HG03558 (cell line): Measurements from ENCODE around the gene CDK3.
A peak's percentile ranks its signal among the peaks of the same experiment; 100 is the strongest.
"Not testable (repeated sequence)": the region's sequence is repeated elsewhere in the genome, so short reads cannot be mapped to it uniquely, and the experiment has no call there.

Experiments used
- ATAC-seq: cut with Tn5 transposase; IDR thresholded peaks from one replicate; pipeline ENCODE4 v1.9.1; 2021; ENCODE audit warnings: moderate number of reproducible peaks; ENCODE audit not compliant: unreplicated experiment; ENCODE audit errors: extremely low read depth

The CDK3 gene

GRCh38 chr17:76000755-76001521, at the start of gene CDK3:
Gene CDK3, plus strand, starts transcription at chr17:76000855. Its CDS starts 571 bp downstream, at chr17:76001426.
- ATAC-seq: no peak

DNA sequence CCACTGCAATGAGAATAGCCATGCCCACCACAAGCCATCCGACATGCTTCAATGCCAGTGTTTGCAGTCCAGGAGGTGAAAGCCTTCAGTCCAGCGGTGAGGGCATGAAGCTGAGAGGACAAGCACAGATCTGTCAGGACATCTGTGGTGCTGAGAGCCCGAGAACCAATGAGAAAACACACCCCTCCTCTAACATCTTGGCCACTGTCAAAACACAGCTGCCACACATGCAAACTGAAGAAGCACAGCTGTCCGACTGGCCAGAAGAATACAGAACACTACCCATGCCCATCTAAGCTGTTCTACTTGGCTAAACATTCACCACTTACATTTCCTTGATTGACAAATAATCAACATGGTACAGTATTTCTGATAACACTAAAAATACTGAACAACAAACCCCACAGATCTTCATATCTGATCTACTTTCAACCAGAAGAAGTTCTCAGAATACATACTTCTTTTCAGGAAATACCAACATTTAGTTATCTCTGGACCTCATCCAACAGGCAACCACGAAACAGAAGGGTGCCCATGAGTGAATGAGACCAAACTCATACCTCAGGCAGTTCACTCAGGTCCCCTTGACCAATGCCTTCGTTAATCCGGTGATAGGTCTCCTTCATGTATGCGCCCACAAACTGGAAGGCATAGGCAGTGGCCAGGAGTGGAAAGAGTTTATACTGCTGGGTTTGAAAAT, 49.6 kb upstream of the CDK3 start:
- no peak for ATAC-seq

DNA sequence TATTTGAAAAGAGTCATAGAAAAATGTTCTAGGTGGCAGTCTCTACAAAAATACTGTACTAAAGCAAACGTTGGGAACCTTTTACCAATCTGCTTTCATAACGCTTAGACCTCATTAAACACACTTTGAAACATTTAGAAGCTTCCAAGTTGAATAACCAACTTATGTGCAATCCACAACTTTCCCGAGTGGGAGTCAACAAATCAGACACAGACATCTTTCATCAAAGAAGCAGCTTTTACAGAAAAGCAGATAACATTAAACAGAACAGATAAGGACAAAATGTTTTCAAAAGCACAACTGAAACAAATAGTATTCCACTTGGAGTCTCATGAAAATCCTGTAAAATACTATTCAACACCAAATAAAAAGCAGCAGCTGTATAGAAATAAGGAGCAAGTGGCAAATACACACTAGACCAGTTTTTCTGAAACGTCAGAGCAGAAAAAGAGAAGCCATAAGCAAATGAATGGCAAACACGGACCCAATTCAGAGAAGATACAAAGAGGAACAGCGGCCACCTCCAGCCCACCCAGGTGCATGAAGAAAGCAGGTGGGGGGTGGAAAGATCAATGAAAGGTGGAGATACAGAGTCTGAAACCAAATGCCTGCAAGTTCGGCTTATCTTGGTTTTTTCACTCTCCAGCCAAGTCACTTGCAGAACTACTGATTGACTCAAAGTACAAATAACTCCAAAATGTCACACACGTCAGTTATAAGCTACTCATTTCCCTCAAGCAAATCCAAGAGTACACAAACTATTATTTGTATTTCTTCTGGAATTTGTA, 41.4 kb upstream of the CDK3 start:
- no peak for ATAC-seq

- ATAC-seq: no peak
Observed at GRCh38 chr17:75959839-75960511, 40.7 kb upstream of the CDK3 start.

DNA sequence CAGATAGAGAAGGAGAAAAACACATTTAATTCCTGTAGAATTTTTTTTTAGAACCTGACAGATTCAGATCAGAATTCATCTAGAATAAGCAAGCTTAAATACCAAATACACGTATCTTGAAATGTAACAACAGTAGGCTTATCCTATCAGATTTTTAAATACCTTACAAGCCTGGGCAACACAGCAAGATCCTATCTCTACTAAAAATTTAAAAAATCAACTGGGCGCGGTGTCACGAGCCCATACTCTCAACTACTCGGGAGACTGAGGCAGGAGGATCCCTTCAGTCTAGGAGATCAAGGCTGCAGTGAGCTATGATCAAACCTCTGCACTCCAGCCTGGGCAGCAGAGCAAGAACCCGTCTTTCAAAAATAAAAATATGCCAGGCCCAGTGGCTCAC, 35.2 kb upstream of the CDK3 start:
- ATAC-seq: no peak

DNA sequence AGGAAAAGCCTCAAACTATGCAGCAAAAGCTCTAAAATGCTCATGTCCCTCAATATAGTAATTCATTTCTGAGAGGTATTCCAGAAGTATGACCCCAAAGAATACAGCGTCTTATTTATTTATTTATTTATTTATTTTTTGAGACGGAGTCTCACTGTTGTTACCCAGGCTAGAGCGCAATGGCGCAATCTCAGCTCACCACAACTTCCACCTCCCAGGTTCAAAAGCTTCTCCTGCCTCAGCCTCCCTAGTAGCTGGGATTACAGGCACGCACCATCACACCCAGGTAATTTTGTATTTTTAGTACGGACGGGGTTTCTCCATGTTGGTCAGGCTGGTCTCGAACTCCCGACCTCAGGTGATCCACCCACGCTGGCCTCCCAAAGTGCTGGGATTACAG, 31.6 kb upstream of the CDK3 start:
- ATAC-seq: not testable (repeated sequence)

DNA sequence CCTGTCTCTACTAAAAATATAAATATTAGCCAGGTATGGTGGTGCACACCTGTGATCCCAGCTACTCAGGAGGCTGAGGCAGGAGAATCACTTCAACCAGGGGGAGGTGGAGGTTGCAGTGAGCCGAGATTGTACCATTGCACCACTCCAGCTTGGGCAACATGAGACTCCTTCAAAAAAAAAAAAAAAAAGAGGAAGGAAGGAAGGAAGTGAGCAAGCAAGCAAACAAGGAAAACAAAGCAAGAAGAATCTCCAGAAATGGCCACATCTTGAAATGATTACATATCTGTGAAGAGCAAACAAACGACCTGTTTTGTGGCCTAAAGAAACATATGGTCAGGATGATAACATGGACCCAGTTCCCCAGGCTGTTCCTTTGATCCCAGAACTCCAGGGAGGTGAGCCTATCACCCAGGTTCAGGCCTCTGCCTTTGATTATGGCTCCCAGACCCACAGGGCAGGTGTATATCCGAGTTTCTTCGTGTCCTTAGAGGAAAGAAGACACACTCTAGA, 30.6 kb upstream of the CDK3 start:
- ATAC-seq: no peak

GRCh38 chr17:75970626-75971025, 30.0 kb upstream of the CDK3 start:
- no peak for ATAC-seq

- not testable (repeated sequence) for ATAC-seq
Observed at GRCh38 chr17:75975187-75975586, 25.5 kb upstream of the CDK3 start.

DNA sequence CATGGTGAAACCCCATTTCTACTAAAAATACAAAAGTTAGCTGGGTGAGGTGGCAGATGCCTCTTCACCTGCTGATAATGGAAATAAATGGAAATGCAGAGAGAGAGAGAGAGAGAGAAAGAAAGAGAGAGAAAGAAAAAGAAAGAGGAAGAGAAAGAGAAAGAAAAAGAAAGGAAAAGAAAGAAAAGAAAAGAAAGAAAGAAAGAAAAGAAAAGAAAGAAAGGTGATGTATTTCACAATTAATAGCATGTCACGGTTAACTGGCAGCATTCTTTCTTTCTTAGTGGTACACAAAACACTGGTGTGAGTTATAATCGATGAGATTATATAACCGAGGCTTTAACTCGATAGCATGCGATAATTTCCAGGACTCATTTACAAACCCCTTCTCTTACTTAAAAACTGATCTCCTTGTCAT, 24.9 kb upstream of the CDK3 start:
- no peak for ATAC-seq

- ATAC-seq: no peak
Observed at GRCh38 chr17:75976175-75976848, 24.3 kb upstream of the CDK3 start.

- ATAC-seq: peak; percentile 54
Observed at GRCh38 chr17:75978938-75979704, 21.5 kb upstream of the CDK3 start, which contains the start of the genes ACOX1 and TEN1. Gene ACOX1, minus strand, starts transcription at chr17:75979166. Its CDS starts 93 bp downstream, at chr17:75979073. Gene TEN1, plus strand, starts transcription at chr17:75979240. Its CDS starts 6,953 bp downstream, at chr17:75986193.

- ATAC-seq: no peak
Observed at GRCh38 chr17:75979705-75980187, 20.9 kb upstream of the CDK3 start.

GRCh38 chr17:75980188-75981018, 20.3 kb upstream of the CDK3 start:
- no peak for ATAC-seq

- ATAC-seq: no peak
Observed at GRCh38 chr17:75981019-75981615, 19.5 kb upstream of the CDK3 start.

- no peak for ATAC-seq
Observed at GRCh38 chr17:75983501-75984181, 17.0 kb upstream of the CDK3 start.

GRCh38 chr17:75985986-75986385, 14.7 kb upstream of the CDK3 start:
- ATAC-seq: no peak
